Omental fat pad (tissue), 4 donors: ENCODE data around the gene COX19. TPM values are rescaled to one million over a fixed set of nuclear protein-coding genes. Genes with fewer than 3 reads are reported as not detected.

Source experiments
- ATAC-seq: fragments of 150-250 bp; one replicate; pipeline ENCODE4 v1.9.1; 2016; ENCODE audit warnings: mild to moderate bottlenecking, moderate library complexity; ENCODE audit not compliant: low FRiP score
- DNase-seq: peaks from one replicate; pipeline ENCODE4 v3.0.0-alpha.2; 2019; ENCODE audit warnings: low spot score
- CTCF ChIP-seq, 3 donors: fragments of 450-650 bp; IDR thresholded peaks; one replicate each; pipeline ENCODE4 v1.5.1; 2016 to 2017; ENCODE audit warnings: antibody characterized with exemption in 3 of 3, mild to moderate bottlenecking in 3 of 3, moderate library complexity in 2 of 3
- total RNA-seq, 4 donors: library from RNA; depleted of rRNA; stranded (reverse); fragments of >200 nt; gene quantifications; one replicate each; pipeline ENCODE4 v1.1.0, GENCODE V29; 2016

Gene COX19
- total RNA-seq, 4 donors from 2014 or later, result 8.1 to 16.9 (median 10.0) TPM

- ATAC-seq (no peak), DNase-seq (no peak)
- no peak for TF ChIP-seq CTCF (IDR thresholded peaks at IDR 0.05)
These were observed 1.2 kb downstream of the COX19 start for GRCh38 chr7:974172-974571.

- no peak for DNase-seq
- TF ChIP-seq CTCF (IDR thresholded peaks at IDR 0.05), result no peak
- no peak for ATAC-seq
These were observed 2.0 kb downstream of the COX19 start for GRCh38 chr7:973312-973711.

GRCh38 chr7:972676-973309 lies 2.6 kb downstream of the COX19 start:
- no peak for TF ChIP-seq CTCF (IDR thresholded peaks at IDR 0.05)
- DNase-seq, result no peak
- ATAC-seq, result no peak

DNA sequence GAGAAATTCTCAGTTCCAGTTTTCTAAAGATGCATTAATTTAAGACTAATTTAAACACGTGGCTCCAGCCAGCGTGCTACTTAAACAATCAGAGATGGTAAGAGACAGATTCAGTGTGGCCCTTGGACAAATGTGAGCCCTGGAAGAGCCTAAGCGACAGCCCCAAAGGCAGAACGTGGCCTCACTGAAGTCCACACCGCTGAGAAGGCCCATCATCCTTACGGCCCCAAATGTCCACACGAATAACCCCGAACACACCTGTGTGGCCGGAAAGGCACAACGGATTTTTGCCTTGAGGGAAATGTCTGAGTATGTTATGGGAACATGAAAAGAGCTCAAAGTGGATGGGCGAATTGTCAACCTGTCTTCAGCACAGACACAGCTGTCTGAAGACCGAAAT lies 3.2 kb downstream of the COX19 start:
- TF ChIP-seq CTCF (IDR thresholded peaks at IDR 0.05), result no peak
- DNase-seq, result no peak
- ATAC-seq, result no peak

- ATAC-seq (no peak), DNase-seq (no peak)
- no peak for TF ChIP-seq CTCF (IDR thresholded peaks at IDR 0.05)
These were observed 4.6 kb downstream of the COX19 start for GRCh38 chr7:970744-971143.

- no peak for TF ChIP-seq CTCF (IDR thresholded peaks at IDR 0.05)
- DNase-seq (no peak), ATAC-seq (no peak)
These were observed 5.9 kb downstream of the COX19 start for GRCh38 chr7:969403-969802.
